Body of pancreas (tissue), 4 donors: ENCODE results near the gene PAM.

Experiments used
- POLR2A ChIP-seq, 3 donors: fragments of 450-650 bp; IDR thresholded peaks; one replicate each; pipeline ENCODE4 v1.6.1; 2016; ENCODE audit warnings: antibody characterized with exemption in 3 of 3, mild to moderate bottlenecking in 2 of 3
- TF ChIP-seq, protein P1 (sequence below), 7 experiments: fragments of 450-650 bp in 4 of 7; fragments of 200-600 bp in 3 of 7; sonication (generic) in 3 of 7; IDR thresholded peaks; one replicate each; pipeline ENCODE4 v1.5.1; 2016 to 2019; ENCODE audit warnings: antibody characterized with exemption in 7 of 7

DNA sequence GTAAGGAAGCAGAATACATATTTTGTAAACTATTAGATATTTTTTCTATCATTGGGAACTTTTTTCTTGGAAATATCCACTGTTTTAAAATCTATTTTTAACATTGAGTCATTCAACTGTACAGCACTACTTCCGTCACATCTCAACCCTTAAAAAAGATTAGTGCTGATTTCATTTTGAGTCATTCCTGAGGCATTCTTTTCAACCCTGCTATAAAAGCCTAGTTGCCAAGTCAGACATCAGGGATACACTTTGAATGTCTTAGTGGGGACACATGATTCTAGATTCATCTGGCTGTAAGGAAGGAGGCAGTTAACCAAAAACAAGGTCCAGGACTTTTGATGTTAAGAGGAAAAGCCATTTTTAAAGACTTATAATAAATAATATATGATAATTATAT, 203.9 kb downstream of the PAM start:
- TF ChIP-seq, protein P1, sequence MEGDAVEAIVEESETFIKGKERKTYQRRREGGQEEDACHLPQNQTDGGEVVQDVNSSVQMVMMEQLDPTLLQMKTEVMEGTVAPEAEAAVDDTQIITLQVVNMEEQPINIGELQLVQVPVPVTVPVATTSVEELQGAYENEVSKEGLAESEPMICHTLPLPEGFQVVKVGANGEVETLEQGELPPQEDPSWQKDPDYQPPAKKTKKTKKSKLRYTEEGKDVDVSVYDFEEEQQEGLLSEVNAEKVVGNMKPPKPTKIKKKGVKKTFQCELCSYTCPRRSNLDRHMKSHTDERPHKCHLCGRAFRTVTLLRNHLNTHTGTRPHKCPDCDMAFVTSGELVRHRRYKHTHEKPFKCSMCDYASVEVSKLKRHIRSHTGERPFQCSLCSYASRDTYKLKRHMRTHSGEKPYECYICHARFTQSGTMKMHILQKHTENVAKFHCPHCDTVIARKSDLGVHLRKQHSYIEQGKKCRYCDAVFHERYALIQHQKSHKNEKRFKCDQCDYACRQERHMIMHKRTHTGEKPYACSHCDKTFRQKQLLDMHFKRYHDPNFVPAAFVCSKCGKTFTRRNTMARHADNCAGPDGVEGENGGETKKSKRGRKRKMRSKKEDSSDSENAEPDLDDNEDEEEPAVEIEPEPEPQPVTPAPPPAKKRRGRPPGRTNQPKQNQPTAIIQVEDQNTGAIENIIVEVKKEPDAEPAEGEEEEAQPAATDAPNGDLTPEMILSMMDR (IDR thresholded peaks at IDR 0.05), result no peak
- no peak for TF ChIP-seq POLR2A (IDR thresholded peaks at IDR 0.05)
